ENCODE data around the gene SLIT3.

GRCh38 chr5:168895295-168896071, 405.5 kb downstream of the SLIT3 start:
- TF ChIP-seq, protein P1, sequence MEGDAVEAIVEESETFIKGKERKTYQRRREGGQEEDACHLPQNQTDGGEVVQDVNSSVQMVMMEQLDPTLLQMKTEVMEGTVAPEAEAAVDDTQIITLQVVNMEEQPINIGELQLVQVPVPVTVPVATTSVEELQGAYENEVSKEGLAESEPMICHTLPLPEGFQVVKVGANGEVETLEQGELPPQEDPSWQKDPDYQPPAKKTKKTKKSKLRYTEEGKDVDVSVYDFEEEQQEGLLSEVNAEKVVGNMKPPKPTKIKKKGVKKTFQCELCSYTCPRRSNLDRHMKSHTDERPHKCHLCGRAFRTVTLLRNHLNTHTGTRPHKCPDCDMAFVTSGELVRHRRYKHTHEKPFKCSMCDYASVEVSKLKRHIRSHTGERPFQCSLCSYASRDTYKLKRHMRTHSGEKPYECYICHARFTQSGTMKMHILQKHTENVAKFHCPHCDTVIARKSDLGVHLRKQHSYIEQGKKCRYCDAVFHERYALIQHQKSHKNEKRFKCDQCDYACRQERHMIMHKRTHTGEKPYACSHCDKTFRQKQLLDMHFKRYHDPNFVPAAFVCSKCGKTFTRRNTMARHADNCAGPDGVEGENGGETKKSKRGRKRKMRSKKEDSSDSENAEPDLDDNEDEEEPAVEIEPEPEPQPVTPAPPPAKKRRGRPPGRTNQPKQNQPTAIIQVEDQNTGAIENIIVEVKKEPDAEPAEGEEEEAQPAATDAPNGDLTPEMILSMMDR (IDR thresholded peaks at IDR 0.05), result no peak
- TF ChIP-seq POLR2A (IDR thresholded peaks at IDR 0.05), result no peak

Data from right lobe of liver (tissue), 4 donors.